ENCODE results near the gene SOX4.

Gene SOX4

GRCh38 chr6:21559238-21559637 is 34.3 kb upstream of the SOX4 start:
- no peak overlapping the region for H3K4me3 ChIP-seq (ENCODE audit: low read depth, low read length)
- no peak for DNase-seq (ENCODE audit: low read depth)
- TF ChIP-seq CTCF (IDR thresholded peaks at IDR 0.05; ENCODE audit: low read depth, low read length), result no peak
- TF ChIP-seq MYC (IDR thresholded peaks at IDR 0.05; ENCODE audit: low read depth, low read length), result no peak
- TF ChIP-seq POLR2A (IDR thresholded peaks at IDR 0.05; ENCODE audit: extremely low read depth, insufficient read length), result no peak
- no peak for TF ChIP-seq MAX (IDR thresholded peaks at IDR 0.05; ENCODE audit: low read depth, low read length)

GRCh38 chr6:21560249-21560648 is 33.3 kb upstream of the SOX4 start:
- TF ChIP-seq POLR2A (IDR thresholded peaks at IDR 0.05; ENCODE audit: extremely low read depth, insufficient read length), result no peak
- TF ChIP-seq MAX (IDR thresholded peaks at IDR 0.05; ENCODE audit: low read depth, low read length), result no peak
- TF ChIP-seq MYC (IDR thresholded peaks at IDR 0.05; ENCODE audit: low read depth, low read length), result no peak
- TF ChIP-seq CTCF (IDR thresholded peaks at IDR 0.05; ENCODE audit: low read depth, low read length), result no peak
- no peak overlapping the region for H3K4me3 ChIP-seq (ENCODE audit: low read depth, low read length)
- no peak for DNase-seq (ENCODE audit: low read depth)

- no peak for TF ChIP-seq MAX (IDR thresholded peaks at IDR 0.05; ENCODE audit: low read depth, low read length)
- TF ChIP-seq MYC (IDR thresholded peaks at IDR 0.05; ENCODE audit: low read depth, low read length), result no peak
- no peak for TF ChIP-seq CTCF (IDR thresholded peaks at IDR 0.05; ENCODE audit: low read depth, low read length)
- TF ChIP-seq POLR2A (IDR thresholded peaks at IDR 0.05; ENCODE audit: extremely low read depth, insufficient read length), result no peak
- no peak for DNase-seq (ENCODE audit: low read depth)
- no peak overlapping the region for H3K4me3 ChIP-seq (ENCODE audit: low read depth, low read length)
Observed at GRCh38 chr6:21565431-21565830, 28.1 kb upstream of the SOX4 start.

- TF ChIP-seq MYC (IDR thresholded peaks at IDR 0.05; ENCODE audit: low read depth, low read length) (no peak), MAX (IDR thresholded peaks at IDR 0.05; ENCODE audit: low read depth, low read length) (no peak), POLR2A (IDR thresholded peaks at IDR 0.05; ENCODE audit: extremely low read depth, insufficient read length) (no peak), CTCF (IDR thresholded peaks at IDR 0.05; ENCODE audit: low read depth, low read length) (no peak)
- H3K4me3 ChIP-seq (ENCODE audit: low read depth, low read length), result no peak overlapping the region
- DNase-seq (ENCODE audit: low read depth), result no peak
Observed at GRCh38 chr6:21578523-21578922, 15.0 kb upstream of the SOX4 start.

GRCh38 chr6:21582651-21583050 is 10.9 kb upstream of the SOX4 start:
- TF ChIP-seq POLR2A (IDR thresholded peaks at IDR 0.05; ENCODE audit: extremely low read depth, insufficient read length), result no peak
- no peak for TF ChIP-seq MAX (IDR thresholded peaks at IDR 0.05; ENCODE audit: low read depth, low read length)
- no peak for TF ChIP-seq CTCF (IDR thresholded peaks at IDR 0.05; ENCODE audit: low read depth, low read length)
- TF ChIP-seq MYC (IDR thresholded peaks at IDR 0.05; ENCODE audit: low read depth, low read length), result no peak
- no peak for DNase-seq (ENCODE audit: low read depth)
- H3K4me3 ChIP-seq (ENCODE audit: low read depth, low read length), result no peak overlapping the region

- no peak for DNase-seq (ENCODE audit: low read depth)
- H3K4me3 ChIP-seq (ENCODE audit: low read depth, low read length), result no peak overlapping the region
- TF ChIP-seq POLR2A (IDR thresholded peaks at IDR 0.05; ENCODE audit: extremely low read depth, insufficient read length) (no peak), MAX (IDR thresholded peaks at IDR 0.05; ENCODE audit: low read depth, low read length) (no peak), CTCF (IDR thresholded peaks at IDR 0.05; ENCODE audit: low read depth, low read length) (no peak), MYC (IDR thresholded peaks at IDR 0.05; ENCODE audit: low read depth, low read length) (no peak)
Observed at GRCh38 chr6:21586300-21586699, 7.3 kb upstream of the SOX4 start.

All from NB4 (cell line).